ENCODE results near the gene TBX20. TPM values are rescaled to one million over a fixed set of nuclear protein-coding genes. Genes with fewer than 3 reads are reported as not detected.

TBX20 gene
- total and polyA plus RNA-seq, 2 of the 13 experiments (the other 11 are each of a cell fraction or from before 2014, with no cell fraction given) = not detected

GRCh38 chr7:35261476-35262285 is 7.8 kb upstream of the TBX20 start:
- Histone ChIP-seq H3K9me3 (ENCODE audit: low read length) (no peaks in the 10 kb centered on the region), H3K4me2 (ENCODE audit: low read depth, low read length) (no peak overlapping the region), H3K4me3 (replicated peaks in 1 of 3; ENCODE audit: insufficient read depth in 1 of 3, low read depth in 2 of 3, low read length in 3 of 3) (no peak overlapping the region), H3K9ac (ENCODE audit: insufficient read depth, low read depth, low read length) (no peak overlapping the region), H3K36me3 (replicated peaks in 1 of 2; ENCODE audit: control insufficient read depth in 1 of 2, insufficient read depth in 2 of 2, low read length in 2 of 2) (no peaks in the 10 kb centered on the region), H3K27ac (ENCODE audit: extremely low read length, insufficient read depth, low read length) (no peak overlapping the region), H4K20me1 (ENCODE audit: insufficient read depth, low read length) (no peaks in the 10 kb centered on the region), H2AFZ (ENCODE audit: low read length) (no peak overlapping the region), H3K79me2 (ENCODE audit: insufficient read depth, low read length) (no peaks in the 10 kb centered on the region), H3K27me3 (ENCODE audit: control insufficient read depth in 1 of 2, insufficient read depth in 2 of 2, low read length in 2 of 2) (peaks cover 3 to 64% of the 10 kb centered on the region in 2 experiments; a peak in 4 of 5 replicates), H3K4me1 (ENCODE audit: insufficient read depth, low read length) (no peaks in the 10 kb centered on the region)
- ChIA-PET CTCF (ENCODE audit: low intra/inter-chr PET ratio, low total read pairs) (no interaction called here), POLR2A (no interaction called here)
- WGBS (ENCODE audit: low lambda C conversion rate) = 70% methylated on average over 15 of the region's 56 CpGs
- in situ Hi-C loops (cut with HindIII; ENCODE audit: extremely low pct_ligation_motif_present, low pct_unique_long_range_greater_than_20kb) (no loop called here), intact Hi-C loops (cut with micrococcal nuclease; ENCODE audit: unreplicated experiment) (no loop called here)
- FAIRE-seq (no peak), DNase-seq (ENCODE audit: low spot score) (no peak), ATAC-seq (no peak)
- BruUV-seq (replicated peaks) = no TSS peak
- TF ChIP-seq ZNF407 (CRISPR knock-in tag; IDR thresholded peaks at IDR 0.05; ENCODE audit: not compliant biosample characterization) (peak; percentile 39), ZNF12 (CRISPR knock-in tag; IDR thresholded peaks at IDR 0.05) (no peak)
